PC-3 (cell line): ENCODE data around the gene LAMB4. TPM values are rescaled to one million over a fixed set of nuclear protein-coding genes. Genes with fewer than 3 reads are reported as not detected.

Experiments used
- ATAC-seq: fragments of 200-7000 bp; cut with Tn5 transposase; 2 replicates; pipeline ENCODE4 v1.9.1; 2020; ENCODE audit warnings: mild to moderate bottlenecking, moderate library complexity
- BruUV-seq: library from RNA; stranded (reverse); fragments of 400-500 nt; replicated peaks from 2 replicates; lab custom pipeline; 2021; lab: Mats Ljungman, UMichigan
- CTCF ChIA-PET: fragments of 300-600 bp; sonication (Branson Sonifier 250); formaldehyde crosslinking; loops from one replicate; lab custom pipeline; 2022; ENCODE audit warnings: antibody characterized with exemption; lab: Charles Lee
- POLR2A ChIA-PET: fragments of 300-600 bp; sonication (Branson Sonifier 250); formaldehyde crosslinking; loops from one replicate; lab custom pipeline; 2022; ENCODE audit warnings: antibody characterized with exemption; ENCODE audit not compliant: unreplicated experiment; lab: Charles Lee
- DNase-seq: peaks from one replicate; pipeline ENCODE4 v3.0.0-alpha.2; 2015
- H2AFZ ChIP-seq: fragments of 300-600 bp; sonication (generic); 2 replicates; pipeline ENCODE4 v1.6.0; 2016; ENCODE audit warnings: antibody characterized with exemption, low read length
- H3F3A ChIP-seq: fragments of 300-600 bp; sonication (generic); one replicate; pipeline ENCODE4 v1.6.0; 2017; ENCODE audit warnings: antibody characterized with exemption, low read length, control low read depth, mild to moderate bottlenecking; ENCODE audit not compliant: unreplicated experiment
- H3K27ac ChIP-seq: fragments of 300-600 bp; sonication (generic); 2 replicates; pipeline ENCODE4 v1.5.1; 2016; ENCODE audit warnings: mild to moderate bottlenecking, low read length
- H3K27me3 ChIP-seq: fragments of 300-600 bp; sonication (generic); 2 replicates; pipeline ENCODE4 v1.6.1; 2016; ENCODE audit warnings: low read length, mixed read lengths
- H3K36me3 ChIP-seq: fragments of 300-600 bp; sonication (generic); 2 replicates; pipeline ENCODE4 v1.6.1; 2016; ENCODE audit warnings: low read depth, mixed run types, low read length, mixed read lengths
- H3K4me1 ChIP-seq: fragments of 300-600 bp; sonication (generic); 2 replicates; pipeline ENCODE4 v1.5.1; 2016; ENCODE audit warnings: low read length; ENCODE audit not compliant: insufficient read depth
- H3K4me2 ChIP-seq: fragments of 300-600 bp; sonication (generic); 2 replicates; pipeline ENCODE4 v1.6.0; 2016; ENCODE audit warnings: low read length
- H3K4me3 ChIP-seq: fragments of 300-600 bp; sonication (generic); 2 replicates; pipeline ENCODE4 v1.5.1; 2016; ENCODE audit warnings: mild to moderate bottlenecking, low read length, mixed read lengths
- H3K79me2 ChIP-seq: fragments of 300-600 bp; sonication (generic); 2 replicates; pipeline ENCODE4 v1.6.1; 2017; ENCODE audit warnings: low read length, mixed read lengths
- H3K9ac ChIP-seq: fragments of 300-600 bp; sonication (generic); 2 replicates; pipeline ENCODE4 v1.6.0; 2016; ENCODE audit warnings: mild to moderate bottlenecking, low read length
- H3K9me2 ChIP-seq: fragments of 300-600 bp; sonication (generic); replicated peaks from 2 replicates; pipeline ENCODE4 v1.6.1; 2016; ENCODE audit warnings: mixed run types, low read length, mixed read lengths
- H3K9me3 ChIP-seq: fragments of 300-600 bp; sonication (generic); 2 replicates; pipeline ENCODE4 v1.6.1; 2016; ENCODE audit warnings: low read length, mixed read lengths
- H4K20me1 ChIP-seq: fragments of 300-600 bp; sonication (generic); 2 replicates; pipeline ENCODE4 v1.6.1; 2016; ENCODE audit warnings: low read length, mixed read lengths
- EZH2 ChIP-seq: fragments of 300-600 bp; sonication (generic); IDR thresholded peaks from one replicate; pipeline ENCODE4 v1.6.1; 2017; ENCODE audit warnings: antibody characterized with exemption, mild to moderate bottlenecking, low read length; ENCODE audit not compliant: unreplicated experiment
- EZH2phosphoT487 ChIP-seq: fragments of 300-600 bp; sonication (generic); IDR thresholded peaks from 2 replicates; pipeline ENCODE4 v1.6.1; 2018; ENCODE audit warnings: mild to moderate bottlenecking, antibody characterized with exemption, low read length, borderline replicate concordance
- intact Hi-C: fragments of 100-400 bp; cut with micrococcal nuclease; formaldehyde crosslinking; loops from 2 replicates; pipeline ENCODE4 v1.9.0; 2023
- total RNA-seq: library from RNA; depleted of rRNA; stranded (reverse); fragments of >200 nt; gene quantifications from 2 replicates; pipeline ENCODE4 v1.2.3, GENCODE V29; 2014
- TF ChIP-seq, protein P1 (sequence below): fragments of 300-600 bp; sonication (generic); conservative IDR thresholded peaks from 2 replicates; pipeline ENCODE4 v1.5.1; 2017; ENCODE audit warnings: antibody characterized with exemption, low read depth, mild to moderate bottlenecking, low read length

LAMB4 gene
- total RNA-seq, 1 experiment from 2014 or later = 0.04 TPM

DNA sequence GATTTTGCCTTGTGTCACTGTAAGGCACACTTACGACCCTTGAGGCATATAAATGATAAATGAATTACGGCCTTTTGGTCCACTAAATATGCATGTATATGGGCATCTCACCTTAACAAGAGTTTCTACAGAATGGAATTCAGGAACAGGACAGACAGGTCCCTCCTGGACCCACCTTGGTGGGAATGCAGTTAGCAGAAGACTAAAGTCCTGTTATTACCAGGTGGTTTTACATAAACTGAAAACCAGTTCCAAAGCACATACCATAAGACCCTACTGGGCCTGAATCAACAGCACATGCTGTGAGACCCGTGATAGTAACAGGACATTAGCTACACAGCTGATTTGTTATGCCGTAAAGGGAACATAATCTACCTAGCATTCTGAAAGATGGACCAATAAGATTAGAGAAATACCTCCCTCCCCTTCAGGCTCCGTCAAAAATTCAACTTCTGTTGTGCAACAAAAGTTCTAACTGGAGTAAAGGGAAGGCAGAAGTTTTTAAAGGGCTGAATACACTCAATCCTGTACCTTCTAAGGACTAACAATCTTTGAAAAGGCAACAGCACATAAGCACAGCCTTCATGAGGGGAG lies 151.2 kb downstream of the LAMB4 start:
- H3K27ac ChIP-seq = no peak overlapping the region
- intact Hi-C loops = no loop called here
- TF ChIP-seq, protein P1, sequence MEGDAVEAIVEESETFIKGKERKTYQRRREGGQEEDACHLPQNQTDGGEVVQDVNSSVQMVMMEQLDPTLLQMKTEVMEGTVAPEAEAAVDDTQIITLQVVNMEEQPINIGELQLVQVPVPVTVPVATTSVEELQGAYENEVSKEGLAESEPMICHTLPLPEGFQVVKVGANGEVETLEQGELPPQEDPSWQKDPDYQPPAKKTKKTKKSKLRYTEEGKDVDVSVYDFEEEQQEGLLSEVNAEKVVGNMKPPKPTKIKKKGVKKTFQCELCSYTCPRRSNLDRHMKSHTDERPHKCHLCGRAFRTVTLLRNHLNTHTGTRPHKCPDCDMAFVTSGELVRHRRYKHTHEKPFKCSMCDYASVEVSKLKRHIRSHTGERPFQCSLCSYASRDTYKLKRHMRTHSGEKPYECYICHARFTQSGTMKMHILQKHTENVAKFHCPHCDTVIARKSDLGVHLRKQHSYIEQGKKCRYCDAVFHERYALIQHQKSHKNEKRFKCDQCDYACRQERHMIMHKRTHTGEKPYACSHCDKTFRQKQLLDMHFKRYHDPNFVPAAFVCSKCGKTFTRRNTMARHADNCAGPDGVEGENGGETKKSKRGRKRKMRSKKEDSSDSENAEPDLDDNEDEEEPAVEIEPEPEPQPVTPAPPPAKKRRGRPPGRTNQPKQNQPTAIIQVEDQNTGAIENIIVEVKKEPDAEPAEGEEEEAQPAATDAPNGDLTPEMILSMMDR = no peak
- no peak for TF ChIP-seq EZH2phosphoT487
- TF ChIP-seq EZH2 = no peak
- POLR2A ChIA-PET = no interaction called here
- no peaks in the 10 kb centered on the region for H3F3A ChIP-seq
- H4K20me1 ChIP-seq = no peaks in the 10 kb centered on the region
- no peaks in the 10 kb centered on the region for H3K9me3 ChIP-seq
- H3K4me2 ChIP-seq = no peak overlapping the region
- H3K4me3 ChIP-seq = no peak overlapping the region
- ATAC-seq = no peak
- H3K4me1 ChIP-seq = peaks cover 5% of the 10 kb centered on the region; the same call in 1 of the 2 replicates
- no peak for DNase-seq
- H3K36me3 ChIP-seq = peaks cover 64% of the 10 kb centered on the region
- no peak overlapping the region for H3K9ac ChIP-seq
- no TSS peak for BruUV-seq
- no peaks in the 10 kb centered on the region for H3K27me3 ChIP-seq
- CTCF ChIA-PET = no interaction called here
- no peaks in the 10 kb centered on the region for H3K9me2 ChIP-seq
- no peaks in the 10 kb centered on the region for H3K79me2 ChIP-seq
- H2AFZ ChIP-seq = no peak overlapping the region

DNA sequence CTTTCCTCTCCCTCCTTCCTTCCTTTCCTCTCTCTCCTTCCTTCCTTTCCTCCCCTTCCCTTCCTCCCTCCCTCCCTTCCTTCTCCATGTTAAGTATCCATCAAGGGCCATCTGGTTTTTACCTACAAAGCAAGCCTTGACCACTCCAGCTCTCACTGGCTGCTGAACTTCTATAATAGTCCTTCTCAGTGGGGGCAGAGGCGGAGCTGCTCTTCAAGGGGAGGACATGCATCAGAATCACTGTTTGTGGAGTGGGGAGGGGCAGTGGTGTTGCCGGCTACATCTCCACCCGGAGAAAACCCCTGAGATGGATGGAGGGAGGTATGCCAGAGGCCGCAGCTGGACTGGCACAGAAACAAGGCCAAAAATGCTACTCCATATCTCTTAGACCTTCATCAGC lies 153.1 kb downstream of the LAMB4 start:
- ATAC-seq = no peak
- no peak for TF ChIP-seq EZH2phosphoT487
- TF ChIP-seq, protein P1 = no peak
- no peak for TF ChIP-seq EZH2
- POLR2A ChIA-PET = no interaction called here

DNA sequence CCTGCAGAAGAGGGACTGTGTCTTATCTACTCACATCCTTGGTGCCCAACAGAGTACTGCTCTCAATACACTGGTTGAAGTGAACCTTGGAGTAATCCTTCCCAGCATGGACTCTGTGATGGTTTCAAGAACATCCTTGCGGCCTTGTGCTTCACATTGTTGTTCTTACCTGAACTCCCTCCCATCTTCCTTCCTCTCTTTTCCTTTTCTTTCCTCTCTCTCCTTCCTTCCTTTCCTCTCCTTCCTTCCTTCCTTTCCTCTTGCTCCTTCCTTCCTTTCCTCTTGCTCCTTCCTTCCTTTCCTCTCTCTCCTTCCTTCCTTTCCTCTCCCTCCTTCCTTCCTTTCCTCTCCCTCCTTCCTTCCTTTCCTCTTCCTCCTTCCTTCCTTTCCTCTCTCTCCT lies 153.5 kb downstream of the LAMB4 start:
- H3K9me3 ChIP-seq = no peaks in the 10 kb centered on the region
- no peak overlapping the region for H2AFZ ChIP-seq
- H3K9ac ChIP-seq = no peak overlapping the region
- no peak overlapping the region for H3K4me3 ChIP-seq
- TF ChIP-seq EZH2phosphoT487 (no peak), EZH2 (no peak)
- TF ChIP-seq, protein P1 = no peak
- H3K4me1 ChIP-seq = no peaks in the 10 kb centered on the region
- H3K79me2 ChIP-seq = no peaks in the 10 kb centered on the region
- peaks cover 69% of the 10 kb centered on the region for H3K36me3 ChIP-seq
- no peak overlapping the region for H3K27ac ChIP-seq
- no TSS peak for BruUV-seq
- H3F3A ChIP-seq = no peaks in the 10 kb centered on the region
- intact Hi-C loops = no loop called here
- no peak overlapping the region for H3K4me2 ChIP-seq
- ChIA-PET CTCF (no interaction called here), POLR2A (no interaction called here)
- no peaks in the 10 kb centered on the region for H3K9me2 ChIP-seq
- H4K20me1 ChIP-seq = no peaks in the 10 kb centered on the region
- ATAC-seq (no peak), DNase-seq (no peak)
- no peaks in the 10 kb centered on the region for H3K27me3 ChIP-seq

More for the DNA sequence above, 153.1 kb downstream of the LAMB4 start:
- Histone ChIP-seq H2AFZ (no peak overlapping the region), H3K36me3 (peaks cover 69% of the 10 kb centered on the region), H3K4me2 (no peak overlapping the region), H3K4me3 (no peak overlapping the region), H3K4me1 (no peaks in the 10 kb centered on the region), H3K9ac (no peak overlapping the region), H3K9me3 (no peaks in the 10 kb centered on the region), H3K9me2 (no peaks in the 10 kb centered on the region), H3K27ac (no peak overlapping the region), H3K79me2 (no peaks in the 10 kb centered on the region), H4K20me1 (no peaks in the 10 kb centered on the region), H3F3A (no peaks in the 10 kb centered on the region), H3K27me3 (no peaks in the 10 kb centered on the region)
- intact Hi-C loops = no loop called here
- CTCF ChIA-PET = no interaction called here
- no TSS peak for BruUV-seq
- no peak for DNase-seq
